EH (cell line): ENCODE measurements around the gene DDR2.

Source experiments
- DNase-seq: peaks from one replicate; pipeline ENCODE4 v3.0.0-alpha.2; 2015; ENCODE audit warnings: low read depth

Gene DDR2

DNA sequence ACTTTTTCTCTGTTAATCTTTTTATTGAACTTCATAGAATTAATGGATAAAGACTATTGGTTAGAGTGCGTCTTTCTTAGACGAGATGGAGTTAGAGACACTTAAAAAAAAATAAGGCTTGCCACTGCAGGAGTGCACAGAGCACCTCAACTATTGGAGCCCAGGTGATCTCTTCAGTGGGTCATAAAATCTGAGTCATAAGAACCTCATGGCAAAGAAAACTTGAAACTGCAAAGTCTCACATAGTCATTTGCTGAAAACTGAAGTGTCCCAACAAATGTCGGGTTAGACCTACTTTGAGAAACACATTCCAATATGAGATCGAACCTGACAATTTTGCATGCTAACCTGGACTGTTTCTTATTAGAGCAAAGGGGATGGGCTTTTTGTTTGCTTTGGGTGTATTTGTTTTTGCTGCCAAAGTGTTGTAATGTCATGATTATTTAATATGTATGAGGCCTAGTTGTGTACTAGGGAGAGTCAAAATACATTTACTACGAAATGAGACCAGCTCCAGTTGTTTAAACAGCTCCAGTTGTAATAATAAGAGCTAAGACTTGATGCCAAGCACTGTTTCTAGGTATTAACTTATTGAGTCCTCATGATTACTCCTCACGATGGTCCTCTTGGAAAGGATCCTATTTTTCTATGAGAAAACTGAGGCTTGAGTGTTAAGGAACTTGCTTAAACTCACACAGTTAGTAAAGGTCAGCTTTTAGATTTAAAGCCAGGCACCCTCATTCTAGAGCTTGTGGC, 65.1 kb downstream of the DDR2 start:
- no peak for DNase-seq

DNA sequence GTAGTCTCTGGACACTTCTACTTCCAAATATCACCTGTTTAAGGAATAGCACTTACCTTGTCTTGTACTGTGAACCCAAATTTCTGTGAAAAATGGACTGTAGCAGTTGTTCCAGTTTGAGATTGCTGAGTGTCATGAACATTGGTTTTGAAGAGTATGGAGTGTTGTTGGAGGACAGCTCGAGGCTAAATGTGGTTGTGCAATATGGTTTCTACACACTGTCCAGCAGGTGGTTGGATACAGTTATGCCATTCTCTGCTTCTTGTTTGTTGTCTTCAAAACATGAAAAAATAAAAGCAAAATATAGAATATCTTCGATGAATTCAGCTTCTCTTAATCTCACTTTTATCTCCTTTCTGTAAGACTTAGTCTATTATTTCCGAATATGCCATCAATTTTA, 67.1 kb downstream of the DDR2 start:
- DNase-seq = no peak

DNA sequence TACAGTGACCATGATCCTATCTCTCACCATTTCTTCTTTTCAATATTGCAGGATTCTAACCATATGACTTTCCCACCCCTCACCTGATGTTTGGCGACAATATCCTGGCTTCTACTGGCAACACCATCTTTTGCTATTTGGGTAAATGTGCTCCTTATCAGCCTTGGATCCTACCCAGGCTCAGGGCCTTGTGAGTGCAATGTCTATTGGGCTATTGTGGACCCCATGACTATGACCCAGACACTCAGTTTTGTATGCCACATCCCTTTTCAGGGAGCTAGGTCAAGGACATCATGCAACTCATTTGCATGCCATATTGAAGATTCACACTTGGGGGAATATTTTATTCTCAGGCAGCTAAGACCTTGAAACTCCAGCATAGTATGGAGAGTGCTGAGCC, 67.9 kb downstream of the DDR2 start:
- no peak for DNase-seq

DNA sequence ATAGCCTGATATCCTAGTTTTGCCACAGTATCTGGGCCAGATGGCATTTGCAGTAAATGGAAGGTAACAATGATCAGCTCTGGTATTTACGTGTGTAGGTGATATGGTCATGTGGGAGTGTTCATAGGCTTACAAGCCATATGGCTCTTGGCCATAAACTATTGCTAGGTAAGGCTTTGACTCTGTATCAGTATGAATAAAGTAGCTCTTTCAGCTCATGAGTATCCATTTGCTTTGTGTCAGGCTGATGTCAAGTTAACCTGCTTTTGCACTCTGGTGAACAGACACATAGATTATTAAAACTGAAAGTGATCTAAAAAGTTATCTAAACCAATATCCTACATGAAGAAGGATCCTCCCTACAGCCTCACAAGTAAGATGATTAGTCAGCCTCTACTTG, 69.0 kb downstream of the DDR2 start:
- DNase-seq = no peak

DNA sequence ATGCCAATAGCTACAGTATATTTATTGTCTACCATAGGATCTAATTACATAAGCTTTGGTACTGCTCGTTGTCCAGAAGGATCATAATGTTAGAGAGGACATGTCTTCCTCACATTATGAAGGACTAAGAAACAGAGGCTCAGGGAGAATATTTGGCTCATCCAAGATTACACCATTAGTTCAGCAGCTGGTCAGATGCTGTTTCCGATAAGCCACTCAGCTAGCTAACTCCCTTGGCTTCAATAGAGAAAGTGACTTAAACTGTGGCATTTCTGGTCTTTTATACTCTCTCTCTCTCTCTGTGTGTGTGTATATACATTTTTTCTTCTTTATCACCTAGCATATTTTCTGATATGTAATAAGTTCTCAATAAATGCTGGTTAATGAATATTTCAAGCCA, 70.4 kb downstream of the DDR2 start:
- no peak for DNase-seq

DNA sequence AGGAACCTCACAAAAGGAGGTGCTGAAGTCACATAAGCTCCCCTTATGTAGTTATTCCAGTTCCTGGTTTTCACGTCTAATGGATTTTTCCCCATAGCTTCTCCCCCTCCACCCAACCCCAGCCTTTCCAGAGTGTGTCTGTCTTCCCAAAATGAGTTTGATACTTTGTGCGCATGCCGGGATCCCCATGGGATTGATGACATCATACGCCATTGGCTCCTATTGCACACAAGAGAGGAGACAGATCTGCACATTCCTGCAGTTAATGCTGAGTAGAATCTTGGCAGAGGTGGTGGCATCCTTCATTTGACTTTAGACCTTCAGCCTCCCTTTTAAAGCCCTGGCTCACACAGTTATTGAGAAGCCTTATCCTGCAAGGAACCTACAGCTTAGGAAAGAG, 71.4 kb downstream of the DDR2 start:
- DNase-seq = no peak

DNA sequence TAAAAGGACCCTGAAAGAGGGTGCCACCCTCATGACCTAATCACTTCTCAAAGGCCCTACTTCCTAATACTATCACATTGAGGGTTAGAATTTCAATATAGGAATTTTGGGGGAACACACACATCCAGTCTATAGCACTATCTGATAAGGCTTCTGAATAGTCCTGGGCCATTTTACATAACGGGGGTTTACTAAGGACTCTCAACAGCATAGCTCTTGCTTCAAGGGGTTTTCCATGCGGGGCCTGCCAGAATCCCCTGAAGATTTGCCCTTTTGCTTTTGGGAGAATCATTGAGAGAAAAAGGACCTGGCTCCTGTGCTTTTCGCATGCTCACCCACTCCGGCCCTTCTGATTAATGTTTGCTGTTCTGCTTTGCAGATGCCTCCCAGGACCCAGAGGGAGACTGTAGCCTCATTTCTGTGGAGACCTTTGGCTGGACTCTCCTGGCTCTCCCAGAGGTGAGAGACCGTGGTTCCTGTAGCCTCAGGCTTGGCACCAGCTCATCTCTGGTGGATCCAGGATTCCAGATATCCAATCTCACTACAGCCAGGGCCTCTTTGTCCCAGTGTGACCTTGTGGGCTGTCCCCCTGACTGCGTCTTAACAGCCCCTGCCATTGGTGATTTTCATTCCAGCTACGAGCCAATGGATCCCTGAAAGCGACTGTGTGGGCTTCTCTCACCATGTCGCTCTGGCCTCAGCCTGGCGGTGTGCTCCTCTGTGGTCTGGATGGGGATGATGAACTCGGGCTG, 72.6 kb downstream of the DDR2 start:
- DNase-seq = no peak

DNA sequence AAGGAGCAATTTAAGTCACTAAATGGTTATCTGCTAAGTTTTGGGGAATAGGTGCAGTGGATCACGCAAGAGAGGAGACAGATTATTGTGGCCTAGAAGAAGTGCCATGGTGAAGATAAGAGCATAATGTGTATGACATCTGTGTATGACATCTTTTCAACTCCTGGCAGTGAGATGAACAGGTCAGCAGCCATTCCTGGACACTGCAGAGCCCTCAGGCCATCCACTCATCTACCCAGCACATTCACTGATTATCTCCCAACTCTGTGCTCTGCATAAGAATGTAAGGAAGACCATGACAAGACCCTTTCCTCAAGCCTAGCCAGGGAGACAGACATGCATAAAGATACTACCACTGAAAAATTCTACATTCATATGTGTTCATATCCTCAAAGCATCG, 73.7 kb downstream of the DDR2 start:
- DNase-seq = no peak

DNA sequence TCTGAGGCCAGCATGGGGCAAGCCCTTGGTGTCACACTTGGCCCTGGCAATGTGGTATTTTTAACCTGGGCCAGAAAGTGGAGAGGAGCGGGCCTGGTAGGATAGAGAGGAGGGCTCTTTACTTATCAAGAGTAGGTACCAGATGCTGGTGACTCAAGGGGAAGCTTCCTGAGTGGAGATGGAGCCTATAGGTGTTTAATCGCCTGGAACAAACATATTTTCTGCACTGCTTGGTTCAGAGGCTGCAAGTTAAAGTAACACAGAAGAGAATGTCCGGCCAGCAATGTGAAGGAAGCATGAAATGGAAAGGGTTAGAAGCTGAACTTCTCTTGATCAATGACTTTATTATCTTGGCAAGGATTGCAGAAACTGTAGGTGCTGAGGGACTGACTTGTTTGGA, 74.3 kb downstream of the DDR2 start:
- DNase-seq = no peak

DNA sequence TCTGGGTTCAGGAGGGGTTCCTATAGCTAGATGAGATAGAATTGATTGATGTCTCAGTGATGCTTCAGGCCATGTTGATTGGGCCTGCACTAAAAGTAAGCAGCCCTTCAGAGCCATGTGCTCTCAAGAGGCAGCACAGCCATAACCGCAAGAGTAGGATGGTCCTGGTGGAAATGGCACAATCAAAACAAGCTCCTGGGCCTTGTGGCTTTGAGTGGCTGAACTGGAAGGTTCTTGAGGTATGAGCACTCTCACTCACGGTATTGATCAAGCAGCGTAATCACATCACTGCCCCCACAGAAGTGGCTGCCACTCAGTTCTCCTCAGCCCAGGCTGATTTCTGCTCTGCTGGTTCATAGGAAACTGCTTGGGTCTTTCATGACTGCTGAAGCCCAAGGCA, 76.0 kb downstream of the DDR2 start:
- no peak for DNase-seq

DNA sequence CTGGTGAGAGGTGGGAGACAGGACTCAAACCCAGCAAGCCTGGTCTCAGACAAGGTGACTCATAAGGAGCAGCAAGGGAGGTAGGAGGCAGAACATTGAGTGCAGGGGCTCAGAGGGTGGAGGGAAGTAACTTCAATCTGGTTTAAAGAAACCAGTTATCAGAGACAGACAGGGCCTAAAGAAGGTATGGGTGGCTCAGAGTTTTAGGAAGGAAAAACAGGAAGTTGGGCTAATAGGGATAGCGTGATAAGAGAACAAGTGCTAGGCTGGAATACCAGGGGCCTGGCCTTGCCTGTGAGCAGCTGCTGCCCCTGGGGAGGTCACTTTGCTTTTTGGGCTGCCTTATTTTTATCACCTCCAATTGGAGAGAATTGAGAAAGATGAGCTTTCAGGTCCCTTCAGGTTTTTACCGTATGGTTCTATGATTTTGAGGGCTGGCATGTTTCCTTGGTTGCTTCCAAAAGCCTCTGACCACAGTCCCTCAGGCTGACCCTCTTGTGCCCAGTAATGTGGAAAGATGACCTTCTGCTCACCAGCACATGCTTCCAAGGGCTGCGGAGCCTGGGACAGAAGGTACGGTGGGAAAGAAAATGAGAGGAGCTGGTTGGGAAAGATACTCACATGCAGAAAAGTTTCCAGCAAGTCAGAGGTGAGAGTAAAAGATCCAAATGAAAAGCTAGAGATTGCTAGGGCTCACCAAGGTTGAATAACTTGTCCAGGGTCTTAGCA, 77.0 kb downstream of the DDR2 start:
- no peak for DNase-seq

DNA sequence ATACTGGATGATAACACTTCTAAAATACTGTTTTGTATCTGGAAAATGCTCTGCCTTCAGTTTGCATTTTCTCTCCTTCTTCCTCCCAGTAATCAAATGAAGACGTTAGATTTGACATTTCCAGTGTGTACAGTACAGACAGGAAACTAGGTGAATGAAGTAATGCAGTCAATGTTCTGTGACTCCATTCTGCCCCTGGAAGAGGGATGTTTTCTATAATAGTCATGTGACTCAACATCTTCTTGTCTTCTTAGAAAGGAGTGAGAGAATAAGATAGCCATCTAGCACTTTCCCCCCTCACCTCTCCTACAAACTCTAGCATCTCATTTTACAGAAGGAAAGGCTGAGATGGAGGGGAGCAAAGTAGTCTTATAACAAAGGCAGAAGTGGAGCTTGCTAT, 77.6 kb downstream of the DDR2 start:
- peak; percentile 45 for DNase-seq

DNA sequence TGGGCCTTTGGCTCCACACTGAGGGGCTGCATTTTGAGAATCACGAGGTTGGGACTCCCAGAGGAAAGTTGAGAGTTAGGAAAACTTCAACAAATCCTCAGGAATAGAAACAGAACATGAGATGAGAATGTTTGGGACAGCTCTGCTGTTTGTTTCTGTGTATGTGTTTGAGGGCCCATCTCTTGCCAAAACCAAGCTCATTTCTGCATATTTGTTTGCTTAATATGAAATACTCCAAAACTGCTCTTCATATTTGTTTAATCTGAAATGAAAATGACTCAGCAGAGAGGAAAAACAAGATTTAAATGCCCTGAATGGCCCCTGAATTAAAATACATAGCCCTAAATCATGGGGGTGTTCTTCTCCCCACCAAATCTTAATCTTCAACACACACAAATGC, 78.1 kb downstream of the DDR2 start:
- peak; percentile 46 for DNase-seq

DNA sequence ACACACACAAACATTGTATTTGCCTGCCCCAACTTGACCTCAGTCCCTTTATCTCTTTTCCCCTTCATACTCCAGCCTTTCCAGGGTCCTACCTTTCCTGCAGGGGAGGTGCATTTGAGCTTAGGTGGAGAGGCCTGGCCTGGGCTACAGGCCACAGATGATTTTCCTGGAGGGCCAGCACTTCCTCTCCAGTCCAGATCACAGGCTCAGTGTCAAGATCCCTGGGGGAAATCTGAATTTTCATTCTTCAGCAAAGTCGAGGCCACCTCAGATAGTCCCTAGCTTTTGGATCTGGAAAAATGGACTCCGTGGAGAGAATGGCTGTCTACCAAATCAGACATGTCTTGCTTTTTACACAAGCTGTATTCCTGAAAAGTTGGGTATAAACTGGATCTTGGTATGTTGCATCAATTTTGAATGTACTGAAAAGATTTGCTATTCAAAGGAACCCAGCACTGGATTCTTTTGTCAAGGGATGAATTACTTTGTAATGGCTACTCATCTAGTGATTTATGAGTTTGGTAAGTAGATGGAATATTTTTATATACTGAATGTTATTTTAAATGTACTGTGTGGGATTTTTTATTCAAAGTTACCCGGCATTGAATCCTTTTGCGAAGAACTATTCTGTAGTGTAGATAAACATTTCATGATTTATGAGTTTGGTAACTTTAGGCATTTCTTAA, 78.7 kb downstream of the DDR2 start:
- peak; percentile 84 for DNase-seq

DNA sequence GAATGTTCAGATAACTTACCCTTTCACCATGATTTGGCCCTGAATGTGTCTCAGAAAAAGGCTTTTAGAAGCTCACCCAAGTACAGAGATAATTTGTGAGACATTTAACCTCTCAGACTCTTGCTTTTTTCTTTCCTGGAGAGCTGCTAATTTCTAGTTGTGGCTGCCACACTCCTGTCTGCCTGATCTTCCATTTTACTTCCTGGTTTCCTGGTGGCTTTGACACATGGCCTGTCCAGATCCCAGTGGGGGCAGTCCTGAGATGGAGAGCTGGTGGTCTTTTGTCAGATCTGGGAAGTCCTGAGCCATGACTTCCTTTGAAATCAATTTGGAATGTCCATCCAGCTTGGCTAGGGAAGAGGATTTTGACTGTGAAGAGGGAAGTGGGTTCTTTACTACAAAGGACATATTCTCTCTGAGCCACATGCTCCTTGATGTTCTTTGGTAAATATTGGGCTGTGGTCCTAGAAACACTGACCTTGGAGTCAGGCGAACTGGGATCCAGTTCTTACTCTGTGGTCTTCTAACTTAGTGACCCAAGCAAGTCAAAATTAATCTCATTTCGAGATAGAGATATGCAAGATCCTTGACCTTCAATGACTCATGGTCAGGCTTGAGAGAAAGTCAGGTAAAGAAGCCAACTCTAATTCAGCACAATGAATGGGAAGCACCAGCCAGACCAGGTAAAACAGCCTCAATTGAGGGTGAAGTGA, 80.2 kb downstream of the DDR2 start:
- no peak for DNase-seq

DNA sequence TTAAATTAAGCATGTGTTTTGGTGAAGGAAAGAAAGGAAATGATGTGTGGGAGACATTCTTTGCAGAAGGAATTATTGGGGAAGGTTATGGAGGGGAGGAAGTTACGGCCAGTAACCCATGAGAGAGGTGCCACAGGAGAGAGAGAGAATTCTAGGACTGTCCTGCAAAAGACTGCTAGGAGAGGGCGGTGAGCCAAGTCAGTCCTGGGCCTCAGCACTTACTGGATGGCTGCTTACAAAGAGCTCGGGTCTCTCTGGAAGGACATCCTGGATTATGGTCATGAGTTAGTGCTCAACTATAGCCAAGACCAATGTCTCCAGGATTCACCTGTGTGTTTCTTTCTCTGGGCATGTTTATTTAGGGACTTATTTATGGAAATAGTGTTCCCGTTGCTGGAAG, 83.9 kb downstream of the DDR2 start:
- peak; percentile 42 for DNase-seq

DNA sequence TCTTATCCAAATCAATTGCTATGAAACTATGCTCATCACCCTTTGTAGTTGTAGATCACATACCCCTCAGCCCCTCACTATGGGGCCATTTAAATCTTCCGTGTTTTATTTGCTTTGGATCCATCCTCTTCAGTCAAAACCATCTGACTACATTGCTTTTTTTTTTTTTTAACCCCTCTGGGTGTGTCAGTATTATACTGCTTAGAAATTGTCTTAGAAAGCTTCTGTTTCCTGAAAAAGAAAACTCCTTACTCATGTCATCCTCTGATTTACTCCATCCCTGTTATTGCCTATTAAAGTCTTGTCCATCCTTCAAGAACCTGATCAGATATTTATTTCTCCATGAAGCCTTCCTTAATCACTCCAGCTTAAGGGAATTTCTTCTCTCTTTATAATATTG, 84.3 kb downstream of the DDR2 start:
- no peak for DNase-seq

DNA sequence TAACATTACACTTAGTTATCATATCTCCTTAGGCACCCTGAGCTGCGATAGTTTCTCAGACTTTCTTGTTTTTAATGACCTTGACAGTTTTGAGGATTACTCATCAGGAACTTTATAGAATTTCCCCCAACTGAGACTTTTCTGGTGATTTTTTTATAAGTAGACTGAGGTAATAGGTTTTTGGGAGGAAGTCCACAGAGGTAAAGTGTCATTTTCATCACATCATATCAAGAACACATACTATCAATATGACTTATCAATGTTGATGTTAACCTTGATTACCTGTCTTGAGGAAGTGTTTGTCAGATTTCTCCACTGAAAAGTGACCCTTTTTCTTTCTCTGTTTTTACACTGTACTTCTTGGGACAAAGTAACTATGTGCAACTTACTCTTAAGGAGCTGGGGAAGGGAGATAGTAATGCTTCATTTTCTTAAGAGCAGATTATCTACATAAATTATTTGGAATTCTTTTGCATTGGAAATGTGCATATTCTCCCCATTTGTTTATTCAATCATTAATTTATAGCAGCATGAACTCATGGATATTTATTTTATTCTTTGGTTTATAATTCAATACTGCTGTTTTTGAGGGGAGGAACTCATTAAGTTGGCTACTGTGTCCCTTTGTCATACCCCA, 85.4 kb downstream of the DDR2 start:
- DNase-seq = peak; percentile 23

DNA sequence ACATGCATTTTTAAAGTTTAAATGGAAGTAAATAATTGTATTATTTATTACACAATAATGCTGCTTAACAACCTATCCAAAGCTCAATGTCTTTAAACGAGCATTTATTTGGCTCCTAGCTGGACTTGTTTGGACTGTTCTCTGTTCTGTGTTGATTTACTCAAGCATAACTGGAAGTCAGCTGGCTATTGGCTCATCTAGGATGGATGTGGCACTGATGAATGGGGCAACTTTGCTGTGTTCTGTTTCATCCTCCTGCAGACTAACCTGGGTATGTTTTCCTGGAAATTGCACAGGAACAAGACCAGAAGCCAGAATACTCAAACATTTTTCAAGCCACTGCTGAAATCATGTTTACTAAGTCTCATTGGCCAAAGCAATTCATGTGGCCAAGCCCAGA, 87.4 kb downstream of the DDR2 start:
- no peak for DNase-seq

DNA sequence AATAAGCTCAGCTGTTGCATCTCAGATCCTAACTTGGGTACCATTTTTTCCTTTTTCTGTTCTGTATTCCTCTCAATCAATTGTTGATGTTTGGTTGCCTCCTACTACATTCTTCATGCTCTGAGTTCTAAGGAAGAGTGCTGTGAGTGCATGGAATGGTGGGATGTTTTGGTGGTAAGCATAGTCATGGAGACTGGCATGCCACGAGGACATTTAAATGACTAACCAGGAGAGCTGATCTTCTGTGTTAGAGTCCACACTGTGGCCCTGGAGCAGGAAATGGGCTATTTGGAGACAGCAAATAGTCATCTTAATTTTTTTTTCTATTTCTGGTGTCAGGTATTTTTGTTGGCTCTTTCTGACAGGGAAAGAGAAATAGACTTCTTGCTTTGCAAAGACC, 88.7 kb downstream of the DDR2 start:
- DNase-seq = peak; percentile 85

DNA sequence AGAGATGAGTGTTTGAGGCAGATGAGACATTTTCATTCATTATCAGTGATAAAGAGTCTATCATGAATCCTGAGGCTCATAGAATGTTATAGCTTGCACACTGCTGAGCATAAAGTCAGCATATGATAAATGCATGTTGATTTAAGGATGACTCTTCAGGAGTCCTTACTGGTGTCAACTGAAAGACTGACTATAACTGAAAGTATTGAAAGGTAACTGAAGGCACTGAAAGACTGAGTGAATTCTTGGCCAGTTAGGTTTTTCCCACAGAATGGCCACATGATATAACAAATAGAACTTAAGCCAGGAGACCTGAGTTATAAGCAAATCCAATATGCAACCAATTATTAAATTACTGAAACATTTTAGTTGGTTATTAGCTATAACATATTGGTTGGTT, 89.2 kb downstream of the DDR2 start:
- no peak for DNase-seq
